Measurements from ENCODE around the gene MDM2. TPM values are rescaled to one million over a fixed set of nuclear protein-coding genes. Genes with fewer than 3 reads are reported as not detected.

Gene MDM2
- total and polyA plus RNA-seq, 2 of the 13 experiments (the other 11 are each of a cell fraction or from before 2014, with no cell fraction given): 29.3 to 314 TPM

- H3K27me3 ChIP-seq (ENCODE audit: control insufficient read depth in 1 of 2, insufficient read depth in 2 of 2, low read length in 2 of 2): no peaks in the 10 kb centered on the region
- no peak overlapping the region for H3K9ac ChIP-seq (ENCODE audit: insufficient read depth, low read depth, low read length)
- no TSS peak for BruUV-seq (replicated peaks)
- ChIA-PET CTCF (ENCODE audit: low intra/inter-chr PET ratio, low total read pairs) (no interaction called here), POLR2A (interaction anchor here (1.4 to 2.6 kb wide), 3 partner anchors 12 to 35 kb away, joined by 4 to 9 read pairs (median 5); partner anchors contain the start of gene MDM2)
- TF ChIP-seq POLR2A (IDR thresholded peaks at IDR 0.05; ENCODE audit: insufficient read depth in 1 of 2, low read depth in 2 of 2, low read length in 2 of 2): peak in 1 of 2 experiments; percentile 14; a peak in 1 of 4 replicates
- peak; percentile 54; the same call in 1 of the 2 replicates for TF ChIP-seq RBFOX2 (IDR thresholded peaks at IDR 0.05; ENCODE audit: low read depth, low read length)
- TF ChIP-seq ZFP1 (CRISPR knock-in tag; IDR thresholded peaks at IDR 0.05): no peak
- in situ Hi-C loops (cut with HindIII; ENCODE audit: extremely low pct_ligation_motif_present, low pct_unique_long_range_greater_than_20kb) (no loop called here), intact Hi-C loops (cut with micrococcal nuclease; ENCODE audit: unreplicated experiment) (no loop called here)
- peaks cover 11 to 42% of the 10 kb centered on the region in 2 experiments for H3K36me3 ChIP-seq (replicated peaks in 1 of 2; ENCODE audit: control insufficient read depth in 1 of 2, insufficient read depth in 2 of 2, low read length in 2 of 2)
- DNase-seq (ENCODE audit: low spot score): no peak
- peaks cover 34% of the 10 kb centered on the region for H4K20me1 ChIP-seq (ENCODE audit: insufficient read depth, low read length)
- 97% methylated on average over 2 of the region's 2 CpGs for WGBS (ENCODE audit: low lambda C conversion rate)
- H3K4me3 ChIP-seq (replicated peaks in 1 of 3; ENCODE audit: insufficient read depth in 1 of 3, low read depth in 2 of 3, low read length in 3 of 3): no peak overlapping the region
- no peak for ATAC-seq
- H3K27ac ChIP-seq (ENCODE audit: extremely low read length, insufficient read depth, low read length): no peak overlapping the region
- no peak for FAIRE-seq
- no peak overlapping the region for H2AFZ ChIP-seq (ENCODE audit: low read length)
- no peaks in the 10 kb centered on the region for H3K9me3 ChIP-seq (ENCODE audit: low read length)
- H3K4me1 ChIP-seq (ENCODE audit: insufficient read depth, low read length): peaks cover 18% of the 10 kb centered on the region
- no peak overlapping the region for H3K4me2 ChIP-seq (ENCODE audit: low read depth, low read length)
- H3K79me2 ChIP-seq (ENCODE audit: insufficient read depth, low read length): no peaks in the 10 kb centered on the region
Observed at GRCh38 chr12:68842784-68843567, 35.0 kb downstream of the MDM2 start.

DNA sequence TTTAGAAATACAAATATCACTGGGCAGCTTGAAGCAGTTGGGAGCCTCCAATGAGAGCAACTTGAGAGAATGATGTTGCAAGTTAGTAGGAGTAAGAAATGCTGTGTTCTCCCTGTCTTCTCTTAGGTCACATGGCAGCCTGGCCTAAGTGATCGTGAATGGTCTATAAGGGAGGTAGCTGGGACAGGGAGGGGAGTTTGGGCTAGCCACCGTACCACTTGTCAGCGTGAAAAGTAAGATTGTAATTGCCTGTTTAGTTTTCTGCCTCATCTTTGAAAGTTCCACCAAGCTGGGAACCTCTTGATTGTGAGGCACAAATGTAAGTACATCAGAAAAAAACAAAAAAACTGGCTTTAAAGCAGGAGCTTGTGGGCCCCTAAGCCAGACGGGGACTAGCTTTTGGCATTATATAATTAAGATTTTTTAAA is 36.4 kb downstream of the MDM2 start:
- no peak overlapping the region for H2AFZ ChIP-seq (ENCODE audit: low read length)
- no peak overlapping the region for H3K27ac ChIP-seq (ENCODE audit: extremely low read length, insufficient read depth, low read length)
- H3K27me3 ChIP-seq (ENCODE audit: control insufficient read depth in 1 of 2, insufficient read depth in 2 of 2, low read length in 2 of 2): no peaks in the 10 kb centered on the region
- FAIRE-seq: no peak
- in situ Hi-C loops (cut with HindIII; ENCODE audit: extremely low pct_ligation_motif_present, low pct_unique_long_range_greater_than_20kb): no loop called here
- no peaks in the 10 kb centered on the region for H3K79me2 ChIP-seq (ENCODE audit: insufficient read depth, low read length)
- 91% methylated on average over 4 of the region's 4 CpGs for WGBS (ENCODE audit: low lambda C conversion rate)
- no TSS peak for BruUV-seq (replicated peaks)
- peaks cover 28% of the 10 kb centered on the region for H4K20me1 ChIP-seq (ENCODE audit: insufficient read depth, low read length)
- ATAC-seq: no peak
- H3K9ac ChIP-seq (ENCODE audit: insufficient read depth, low read depth, low read length): no peak overlapping the region
- POLR2A ChIA-PET: interaction anchor here (1.4 to 2.6 kb wide), 4 partner anchors 13 to 98 kb away, joined by 4 to 9 read pairs (median 5); partner anchors contain the start of genes MDM2 and SLC35E3
- H3K4me1 ChIP-seq (ENCODE audit: insufficient read depth, low read length): peaks cover 30% of the 10 kb centered on the region
- no peaks in the 10 kb centered on the region for H3K9me3 ChIP-seq (ENCODE audit: low read length)
- CTCF ChIA-PET (ENCODE audit: low intra/inter-chr PET ratio, low total read pairs): no interaction called here
- H3K36me3 ChIP-seq (replicated peaks in 1 of 2; ENCODE audit: control insufficient read depth in 1 of 2, insufficient read depth in 2 of 2, low read length in 2 of 2): peaks cover 8 to 29% of the 10 kb centered on the region in 2 experiments
- no peak overlapping the region for H3K4me3 ChIP-seq (replicated peaks in 1 of 3; ENCODE audit: insufficient read depth in 1 of 3, low read depth in 2 of 3, low read length in 3 of 3)
- intact Hi-C loops (cut with micrococcal nuclease; ENCODE audit: unreplicated experiment): no loop called here
- no peak for DNase-seq (ENCODE audit: low spot score)
- H3K4me2 ChIP-seq (ENCODE audit: low read depth, low read length): no peak overlapping the region
- peak; percentile 50; the same call in 1 of the 2 replicates for TF ChIP-seq PAF1 (CRISPR knock-in tag; IDR thresholded peaks at IDR 0.05)
- TF ChIP-seq TBX2 (CRISPR knock-in tag; IDR thresholded peaks at IDR 0.05; ENCODE audit: borderline replicate concordance): no peak
- TF ChIP-seq HNRNPK (IDR thresholded peaks at IDR 0.05; ENCODE audit: low read depth, low read length, poor library complexity, severe bottlenecking): no peak
- no peak for TF ChIP-seq CEBPB (IDR thresholded peaks at IDR 0.05; ENCODE audit: borderline replicate concordance, low read depth, low read length)
- no peak for TF ChIP-seq TBP (CRISPR knock-in tag; IDR thresholded peaks at IDR 0.05)
- TF ChIP-seq MLX (CRISPR knock-in tag; IDR thresholded peaks at IDR 0.05): no peak
- TF ChIP-seq AFF4 (CRISPR knock-in tag; IDR thresholded peaks at IDR 0.05): 0 out of 2 replicates have a peak, but pooled peaks have one; percentile 17
- peak; percentile 55; the same call in 1 of the 2 replicates for TF ChIP-seq ZC3H13 (CRISPR knock-in tag; IDR thresholded peaks at IDR 0.05)
- TF ChIP-seq ZBTB3 (CRISPR knock-in tag; IDR thresholded peaks at IDR 0.05; ENCODE audit: borderline replicate concordance, low read depth): no peak

All from HepG2 (cell line).